ENCODE results near the gene RANBP1.
A peak's percentile ranks its signal among the peaks of the same experiment; 100 is the strongest.

DNA sequence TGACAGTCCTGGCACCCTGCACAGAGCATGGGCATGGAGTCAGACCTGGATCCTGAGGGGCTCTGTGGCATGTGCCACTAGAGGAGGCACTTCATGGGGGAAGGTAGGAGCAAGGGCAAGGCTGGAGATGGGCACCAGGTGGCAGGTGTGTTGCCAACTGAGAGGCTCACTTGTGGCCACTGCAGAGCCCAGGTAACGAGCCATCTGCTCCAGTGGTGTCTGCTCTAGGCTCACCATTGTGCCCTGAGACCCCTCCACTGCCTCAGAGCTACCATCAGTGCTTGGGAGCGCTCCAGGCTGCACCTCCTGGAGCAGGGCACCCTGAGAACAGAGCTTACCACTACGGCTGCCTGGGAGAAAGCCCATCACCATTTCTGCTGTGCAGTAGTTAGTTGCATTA lies 14.4 kb downstream of the RANBP1 start:
- TF ChIP-seq, protein P1, sequence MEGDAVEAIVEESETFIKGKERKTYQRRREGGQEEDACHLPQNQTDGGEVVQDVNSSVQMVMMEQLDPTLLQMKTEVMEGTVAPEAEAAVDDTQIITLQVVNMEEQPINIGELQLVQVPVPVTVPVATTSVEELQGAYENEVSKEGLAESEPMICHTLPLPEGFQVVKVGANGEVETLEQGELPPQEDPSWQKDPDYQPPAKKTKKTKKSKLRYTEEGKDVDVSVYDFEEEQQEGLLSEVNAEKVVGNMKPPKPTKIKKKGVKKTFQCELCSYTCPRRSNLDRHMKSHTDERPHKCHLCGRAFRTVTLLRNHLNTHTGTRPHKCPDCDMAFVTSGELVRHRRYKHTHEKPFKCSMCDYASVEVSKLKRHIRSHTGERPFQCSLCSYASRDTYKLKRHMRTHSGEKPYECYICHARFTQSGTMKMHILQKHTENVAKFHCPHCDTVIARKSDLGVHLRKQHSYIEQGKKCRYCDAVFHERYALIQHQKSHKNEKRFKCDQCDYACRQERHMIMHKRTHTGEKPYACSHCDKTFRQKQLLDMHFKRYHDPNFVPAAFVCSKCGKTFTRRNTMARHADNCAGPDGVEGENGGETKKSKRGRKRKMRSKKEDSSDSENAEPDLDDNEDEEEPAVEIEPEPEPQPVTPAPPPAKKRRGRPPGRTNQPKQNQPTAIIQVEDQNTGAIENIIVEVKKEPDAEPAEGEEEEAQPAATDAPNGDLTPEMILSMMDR (conservative IDR thresholded peaks at IDR 0.05; ENCODE audit: low read length) = no peak
- TF ChIP-seq EZH2phosphoT487 (IDR thresholded peaks at IDR 0.05; ENCODE audit: borderline replicate concordance, low read depth, low read length) = 0 out of 2 replicates have a peak, but pooled peaks have one; percentile 26

Measured in OCI-LY7 (cell line).